ENCODE data around the gene PLSCR3. TPM values are rescaled to one million over a fixed set of nuclear protein-coding genes. Genes with fewer than 3 reads are reported as not detected.

PLSCR3 gene
- total and polyA plus RNA-seq, 2 donors (not counting 3 experiments of a cell fraction or from before 2014, with no cell fraction given), result 59.9 to 94.8 TPM

- no peak for FAIRE-seq
- Histone ChIP-seq H3K9ac (replicated peaks; ENCODE audit: extremely low read depth, insufficient read depth, low read length) (no peak overlapping the region), H3K9me3 (replicated peaks; ENCODE audit: control insufficient read depth, insufficient read depth, low read length) (no peaks in the 10 kb centered on the region), H3K4me1 (ENCODE audit: control insufficient read depth, extremely low read depth, insufficient read depth, low read length) (no peaks in the 10 kb centered on the region), H3K79me2 (ENCODE audit: control insufficient read depth, insufficient read depth, low read length) (no peaks in the 10 kb centered on the region), H3K4me2 (ENCODE audit: insufficient read depth, low read length) (no peak overlapping the region), H3K27ac (ENCODE audit: insufficient read depth, low read depth, low read length) (no peak overlapping the region), H3K36me3 (ENCODE audit: control insufficient read depth in 2 of 2, extremely low read depth in 1 of 2, insufficient read depth in 2 of 2, low read length in 2 of 2) (no peaks in the 10 kb centered on the region), H3K4me3 (replicated peaks in 1 of 3; ENCODE audit: insufficient read depth in 1 of 3, low read depth in 1 of 3, low read length in 3 of 3) (no peak overlapping the region), H3K9me1 (replicated peaks; ENCODE audit: control insufficient read depth, extremely low read depth, insufficient read depth, low read length) (no peaks in the 10 kb centered on the region), H4K20me1 (replicated peaks; ENCODE audit: control insufficient read depth, extremely low read depth, insufficient read depth, low read length) (no peaks in the 10 kb centered on the region), H3K27me3 (ENCODE audit: control insufficient read depth in 2 of 2, insufficient read depth in 2 of 2, low read length in 2 of 2) (peaks cover 0 to 3% of the 10 kb centered on the region in 2 experiments), H2AFZ (ENCODE audit: low read depth, low read length) (no peak overlapping the region)
- dilution Hi-C loops (cut with MboI; ENCODE audit: extremely low pct_ligation_motif_present, low sequenced_read_pairs) (no loop called here), intact Hi-C loops (cut with micrococcal nuclease) (no loop called here)
- no TSS peak for BruUV-seq (replicated peaks)
- CTCF ChIA-PET, result interaction anchor here (1.1 to 1.7 kb wide), 3 partner anchors 9 to 197 kb away, joined by 3 to 9 read pairs (median 4); no protein-coding TSS in a partner anchor
- TF ChIP-seq POLR2AphosphoS5 (IDR thresholded peaks at IDR 0.05; ENCODE audit: insufficient read depth, low read depth, low read length) (no peak), FOS (IDR thresholded peaks at IDR 0.05; ENCODE audit: borderline replicate concordance, insufficient read depth, low read length) (no peak), MYC (IDR thresholded peaks at IDR 0.05; ENCODE audit: low read depth, low read length) (no peak), POLR2A (IDR thresholded peaks at IDR 0.05; ENCODE audit: low read depth, low read length) (no peak), GATA2 (IDR thresholded peaks at IDR 0.05; ENCODE audit: insufficient read depth, insufficient read length, low read depth, low read length) (no peak), JUN (IDR thresholded peaks at IDR 0.05; ENCODE audit: borderline replicate concordance, insufficient read depth, insufficient read length, low read depth) (no peak), EZH2 (IDR thresholded peaks at IDR 0.05; ENCODE audit: borderline replicate concordance, low read depth, low read length, severe bottlenecking) (no peak), MAX (IDR thresholded peaks at IDR 0.05; ENCODE audit: insufficient read depth, insufficient read length) (no peak), CTCF (IDR thresholded peaks at IDR 0.05; ENCODE audit: extremely low read depth in 1 of 2, insufficient read depth in 1 of 2, low read depth in 1 of 2, low read length in 2 of 2) (no peak)
- DNase-seq (ENCODE audit: low read depth, low spot score), result no peak
- POLR2A ChIA-PET, result interaction anchor here (0.6 kb wide), 1 partner anchor 184 kb away, joined by 5 read pairs; no protein-coding TSS in a partner anchor
These were observed 31.0 kb downstream of the PLSCR3 start for GRCh38 chr17:7363311-7363710.

Data from endothelial cell of umbilical vein (primary cell).